Measurements from ENCODE around the gene DPEP2NB. TPM values are rescaled to one million over a fixed set of nuclear protein-coding genes. Genes with fewer than 3 reads are reported as not detected.

Gene DPEP2NB
- total and polyA plus RNA-seq, 2 donors (not counting 1 experiment from before 2014, with no cell fraction given), result not detected

GRCh38 chr16:68049449-68049848 is 33.7 kb upstream of the DPEP2NB start:
- no peaks in the 10 kb centered on the region for H4K20me1 ChIP-seq (ENCODE audit: control insufficient read depth, extremely low read depth, insufficient read depth, low read length)
- no peaks in the 10 kb centered on the region for H3K27me3 ChIP-seq (ENCODE audit: control insufficient read depth, insufficient read depth, low read length)
- no peak for DNase-seq (ENCODE audit: low read depth in 2 of 2)
- no peak overlapping the region for H3K9ac ChIP-seq (ENCODE audit: insufficient read depth, low read length)
- H2AFZ ChIP-seq (ENCODE audit: low read length), result no peak overlapping the region
- H3K36me3 ChIP-seq (ENCODE audit: control insufficient read depth, insufficient read depth, low read length), result peaks cover 3% of the 10 kb centered on the region
- H3K4me3 ChIP-seq (replicated peaks in 1 of 4; ENCODE audit: control extremely low read depth in 1 of 4, insufficient read depth in 1 of 4, low read depth in 3 of 4, low read length in 4 of 4), result no peak overlapping the region
- H3K4me2 ChIP-seq (ENCODE audit: extremely low read depth, insufficient read depth, low read length), result no peak overlapping the region
- H3K4me1 ChIP-seq (ENCODE audit: control insufficient read depth, extremely low read depth, insufficient read depth, low read length), result no peaks in the 10 kb centered on the region
- TF ChIP-seq EZH2 (IDR thresholded peaks at IDR 0.05; ENCODE audit: low read length, missing control alignments), result no peak
- TF ChIP-seq CTCF (conservative IDR thresholded peaks at IDR 0.05 in 1 of 2, IDR thresholded peaks at IDR 0.05 in 1 of 2; ENCODE audit: low read depth in 1 of 2, low read length in 2 of 2), result no peak
- H3K79me2 ChIP-seq (ENCODE audit: control insufficient read depth, insufficient read depth, low read length), result no peaks in the 10 kb centered on the region
- H3K9me3 ChIP-seq (ENCODE audit: control insufficient read depth, insufficient read depth, low read depth, low read length), result no peaks in the 10 kb centered on the region
- H3K27ac ChIP-seq (ENCODE audit: insufficient read depth, low read length), result no peak overlapping the region

- no peak for DNase-seq (ENCODE audit: low read depth in 2 of 2)
- Histone ChIP-seq H3K9me3 (ENCODE audit: control insufficient read depth, insufficient read depth, low read depth, low read length) (no peaks in the 10 kb centered on the region), H3K4me1 (ENCODE audit: control insufficient read depth, extremely low read depth, insufficient read depth, low read length) (no peaks in the 10 kb centered on the region), H3K27ac (ENCODE audit: insufficient read depth, low read length) (no peak overlapping the region), H4K20me1 (ENCODE audit: control insufficient read depth, extremely low read depth, insufficient read depth, low read length) (no peaks in the 10 kb centered on the region), H3K4me2 (ENCODE audit: extremely low read depth, insufficient read depth, low read length) (no peak overlapping the region), H3K4me3 (replicated peaks in 1 of 4; ENCODE audit: control extremely low read depth in 1 of 4, insufficient read depth in 1 of 4, low read depth in 3 of 4, low read length in 4 of 4) (no peak overlapping the region), H3K9ac (ENCODE audit: insufficient read depth, low read length) (no peak overlapping the region), H3K27me3 (ENCODE audit: control insufficient read depth, insufficient read depth, low read length) (no peaks in the 10 kb centered on the region), H3K36me3 (ENCODE audit: control insufficient read depth, insufficient read depth, low read length) (no peaks in the 10 kb centered on the region), H3K79me2 (ENCODE audit: control insufficient read depth, insufficient read depth, low read length) (no peaks in the 10 kb centered on the region), H2AFZ (ENCODE audit: low read length) (no peak overlapping the region)
- TF ChIP-seq EZH2 (IDR thresholded peaks at IDR 0.05; ENCODE audit: low read length, missing control alignments) (no peak), CTCF (conservative IDR thresholded peaks at IDR 0.05 in 1 of 2, IDR thresholded peaks at IDR 0.05 in 1 of 2; ENCODE audit: low read depth in 1 of 2, low read length in 2 of 2) (no peak)
Observed at GRCh38 chr16:68047987-68048386, 32.3 kb upstream of the DPEP2NB start.

- H3K27me3 ChIP-seq (ENCODE audit: control insufficient read depth, insufficient read depth, low read length), result no peaks in the 10 kb centered on the region
- no peaks in the 10 kb centered on the region for H3K4me1 ChIP-seq (ENCODE audit: control insufficient read depth, extremely low read depth, insufficient read depth, low read length)
- H2AFZ ChIP-seq (ENCODE audit: low read length), result no peak overlapping the region
- no peak overlapping the region for H3K4me3 ChIP-seq (replicated peaks in 1 of 4; ENCODE audit: control extremely low read depth in 1 of 4, insufficient read depth in 1 of 4, low read depth in 3 of 4, low read length in 4 of 4)
- no peak overlapping the region for H3K4me2 ChIP-seq (ENCODE audit: extremely low read depth, insufficient read depth, low read length)
- no peak for DNase-seq (ENCODE audit: low read depth in 2 of 2)
- no peak for TF ChIP-seq CTCF (conservative IDR thresholded peaks at IDR 0.05 in 1 of 2, IDR thresholded peaks at IDR 0.05 in 1 of 2; ENCODE audit: low read depth in 1 of 2, low read length in 2 of 2)
- TF ChIP-seq EZH2 (IDR thresholded peaks at IDR 0.05; ENCODE audit: low read length, missing control alignments), result no peak
- H4K20me1 ChIP-seq (ENCODE audit: control insufficient read depth, extremely low read depth, insufficient read depth, low read length), result no peaks in the 10 kb centered on the region
- H3K9ac ChIP-seq (ENCODE audit: insufficient read depth, low read length), result no peak overlapping the region
- peaks cover 2% of the 10 kb centered on the region for H3K36me3 ChIP-seq (ENCODE audit: control insufficient read depth, insufficient read depth, low read length)
- no peaks in the 10 kb centered on the region for H3K9me3 ChIP-seq (ENCODE audit: control insufficient read depth, insufficient read depth, low read depth, low read length)
- no peak overlapping the region for H3K27ac ChIP-seq (ENCODE audit: insufficient read depth, low read length)
- H3K79me2 ChIP-seq (ENCODE audit: control insufficient read depth, insufficient read depth, low read length), result no peaks in the 10 kb centered on the region
Observed at GRCh38 chr16:68046106-68046505, 30.4 kb upstream of the DPEP2NB start.
